Uterus (tissue), 2 donors: ENCODE measurements around the gene HYKK.

Source experiments
- CTCF ChIP-seq, 4 experiments: fragments of 200-600 bp in 2 of 4; fragments of 450-650 bp in 2 of 4; sonication (generic) in 2 of 4; IDR thresholded peaks; one replicate each; pipeline ENCODE4 v1.5.1; 2016 to 2019; ENCODE audit warnings: antibody characterized with exemption in 4 of 4, mild to moderate bottlenecking in 2 of 4, moderate library complexity in 1 of 4
- POLR2A ChIP-seq, 2 donors: fragments of 450-650 bp; IDR thresholded peaks; one replicate each; pipeline ENCODE4 v1.6.1; 2016; ENCODE audit warnings: antibody characterized with exemption in 2 of 2, mild to moderate bottlenecking in 1 of 2, moderate library complexity in 1 of 2

- no peak for TF ChIP-seq CTCF (IDR thresholded peaks at IDR 0.05)
- TF ChIP-seq POLR2A (IDR thresholded peaks at IDR 0.05) = no peak
These were observed 25.5 kb upstream of the HYKK start for GRCh38 chr15:78481917-78482316.
